Endothelial cell (in vitro differentiated cells): Measurements from ENCODE around the gene KDM6B. TPM values are rescaled to one million over a fixed set of nuclear protein-coding genes. Genes with fewer than 3 reads are reported as not detected.
A peak's percentile ranks its signal among the peaks of the same experiment; 100 is the strongest.

Experiments
- DNase-seq: peaks from one replicate; pipeline ENCODE4 v3.0.0; 2021; ENCODE audit warnings: low spot score
- H3K27ac Mint-ChIP-seq: one replicate; pipeline ENCODE4 v1.8.0; 2021; ENCODE audit warnings: mixed read lengths, inconsistent platforms; ENCODE audit not compliant: unreplicated experiment
- H3K27me3 Mint-ChIP-seq: one replicate; pipeline ENCODE4 v1.8.0; 2021; ENCODE audit warnings: mild to moderate bottlenecking, moderate library complexity, mixed read lengths, inconsistent platforms; ENCODE audit not compliant: unreplicated experiment
- H3K36me3 Mint-ChIP-seq: one replicate; pipeline ENCODE4 v1.8.0; 2021; ENCODE audit warnings: mild to moderate bottlenecking, low read depth, mixed read lengths, inconsistent platforms; ENCODE audit not compliant: unreplicated experiment
- H3K4me1 Mint-ChIP-seq: one replicate; pipeline ENCODE4 v1.8.0; 2021; ENCODE audit warnings: mild to moderate bottlenecking, mixed read lengths, inconsistent platforms; ENCODE audit not compliant: unreplicated experiment
- H3K4me3 Mint-ChIP-seq: one replicate; pipeline ENCODE4 v1.8.0; 2021; ENCODE audit warnings: mild to moderate bottlenecking, mixed read lengths, inconsistent platforms; ENCODE audit not compliant: unreplicated experiment
- H3K9me3 Mint-ChIP-seq: one replicate; pipeline ENCODE4 v1.8.0; 2021; ENCODE audit warnings: mixed read lengths, inconsistent platforms; ENCODE audit not compliant: unreplicated experiment
- total RNA-seq: library from RNA; stranded (reverse); fragmentation: NEBNext Ultra II Directional; extraction: Animal tissue kit (Norgen Biotek cat#: 25700); gene quantifications from one replicate; pipeline ENCODE4 v1.2.1, GENCODE V29; 2021; ENCODE audit not compliant: unreplicated experiment
- TF ChIP-seq, protein P1 (sequence below): fragments of 200-600 bp; sonication (generic); IDR thresholded peaks from one replicate; pipeline ENCODE4 v1.5.0; 2021; ENCODE audit warnings: antibody characterized with exemption; ENCODE audit not compliant: unreplicated experiment

KDM6B gene
- total RNA-seq, 1 donor from 2014 or later, result 47.4 TPM

DNA sequence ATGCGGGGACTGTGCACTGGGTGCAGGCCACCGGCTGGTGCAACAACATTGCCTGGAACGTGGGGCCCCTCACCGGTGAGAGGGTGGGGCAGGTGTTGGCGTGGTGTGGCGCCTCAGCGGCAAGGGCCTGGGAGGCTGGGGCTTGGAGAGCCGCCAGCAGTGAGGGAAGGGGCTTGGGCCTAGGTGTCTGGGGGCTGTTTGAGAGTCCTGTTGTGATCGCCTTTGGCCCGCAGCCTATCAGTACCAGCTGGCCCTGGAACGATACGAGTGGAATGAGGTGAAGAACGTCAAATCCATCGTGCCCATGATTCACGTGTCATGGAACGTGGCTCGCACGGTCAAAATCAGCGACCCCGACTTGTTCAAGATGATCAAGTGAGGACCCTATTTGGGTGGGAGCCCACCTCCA lies 18.2 kb downstream of the KDM6B start:
- TF ChIP-seq, protein P1, sequence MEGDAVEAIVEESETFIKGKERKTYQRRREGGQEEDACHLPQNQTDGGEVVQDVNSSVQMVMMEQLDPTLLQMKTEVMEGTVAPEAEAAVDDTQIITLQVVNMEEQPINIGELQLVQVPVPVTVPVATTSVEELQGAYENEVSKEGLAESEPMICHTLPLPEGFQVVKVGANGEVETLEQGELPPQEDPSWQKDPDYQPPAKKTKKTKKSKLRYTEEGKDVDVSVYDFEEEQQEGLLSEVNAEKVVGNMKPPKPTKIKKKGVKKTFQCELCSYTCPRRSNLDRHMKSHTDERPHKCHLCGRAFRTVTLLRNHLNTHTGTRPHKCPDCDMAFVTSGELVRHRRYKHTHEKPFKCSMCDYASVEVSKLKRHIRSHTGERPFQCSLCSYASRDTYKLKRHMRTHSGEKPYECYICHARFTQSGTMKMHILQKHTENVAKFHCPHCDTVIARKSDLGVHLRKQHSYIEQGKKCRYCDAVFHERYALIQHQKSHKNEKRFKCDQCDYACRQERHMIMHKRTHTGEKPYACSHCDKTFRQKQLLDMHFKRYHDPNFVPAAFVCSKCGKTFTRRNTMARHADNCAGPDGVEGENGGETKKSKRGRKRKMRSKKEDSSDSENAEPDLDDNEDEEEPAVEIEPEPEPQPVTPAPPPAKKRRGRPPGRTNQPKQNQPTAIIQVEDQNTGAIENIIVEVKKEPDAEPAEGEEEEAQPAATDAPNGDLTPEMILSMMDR, result no peak
- H3K27me3 Mint-ChIP-seq, result peaks cover 19% of the 10 kb centered on the region
- peak overlapping the region; percentile 78 for H3K4me3 Mint-ChIP-seq
- DNase-seq, result no peak
- no peaks in the 10 kb centered on the region for H3K9me3 Mint-ChIP-seq
- H3K36me3 Mint-ChIP-seq, result peaks cover 30% of the 10 kb centered on the region
- no peak overlapping the region for H3K27ac Mint-ChIP-seq
- peaks cover 16% of the 10 kb centered on the region for H3K4me1 Mint-ChIP-seq

DNA sequence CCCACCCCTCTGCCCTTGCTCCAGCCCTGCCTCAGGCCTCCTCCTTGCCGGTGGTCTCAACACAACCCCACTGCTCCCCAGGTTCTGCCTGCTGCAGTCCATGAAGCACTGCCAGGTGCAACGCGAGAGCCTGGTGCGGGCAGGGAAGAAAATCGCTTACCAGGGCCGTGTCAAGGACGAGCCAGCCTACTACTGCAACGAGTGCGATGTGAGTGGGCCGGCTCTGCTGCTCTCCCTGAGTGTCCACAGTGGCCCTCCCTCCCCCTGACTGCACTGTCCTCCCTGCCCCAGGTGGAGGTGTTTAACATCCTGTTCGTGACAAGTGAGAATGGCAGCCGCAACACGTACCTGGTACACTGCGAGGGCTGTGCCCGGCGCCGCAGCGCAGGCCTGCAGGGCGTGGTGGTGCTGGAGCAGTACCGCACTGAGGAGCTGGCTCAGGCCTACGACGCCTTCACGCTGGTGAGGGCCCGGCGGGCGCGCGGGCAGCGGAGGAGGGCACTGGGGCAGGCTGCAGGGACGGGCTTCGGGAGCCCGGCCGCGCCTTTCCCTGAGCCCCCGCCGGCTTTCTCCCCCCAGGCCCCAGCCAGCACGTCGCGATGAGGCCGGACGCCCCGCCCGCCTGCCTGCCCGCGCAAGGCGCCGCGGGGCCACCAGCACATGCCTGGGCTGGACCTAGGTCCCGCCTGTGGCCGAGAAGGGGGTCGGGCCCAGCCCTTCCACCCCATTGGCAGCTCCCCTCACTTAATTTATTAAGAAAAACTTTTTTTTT lies 19.1 kb downstream of the KDM6B start:
- no peak overlapping the region for H3K27ac Mint-ChIP-seq
- H3K9me3 Mint-ChIP-seq, result no peaks in the 10 kb centered on the region
- H3K36me3 Mint-ChIP-seq, result peaks cover 30% of the 10 kb centered on the region
- H3K27me3 Mint-ChIP-seq, result peaks cover 19% of the 10 kb centered on the region
- TF ChIP-seq, protein P1, result no peak
- no peak for DNase-seq
- peaks cover 16% of the 10 kb centered on the region for H3K4me1 Mint-ChIP-seq
- H3K4me3 Mint-ChIP-seq, result no peak overlapping the region

DNA sequence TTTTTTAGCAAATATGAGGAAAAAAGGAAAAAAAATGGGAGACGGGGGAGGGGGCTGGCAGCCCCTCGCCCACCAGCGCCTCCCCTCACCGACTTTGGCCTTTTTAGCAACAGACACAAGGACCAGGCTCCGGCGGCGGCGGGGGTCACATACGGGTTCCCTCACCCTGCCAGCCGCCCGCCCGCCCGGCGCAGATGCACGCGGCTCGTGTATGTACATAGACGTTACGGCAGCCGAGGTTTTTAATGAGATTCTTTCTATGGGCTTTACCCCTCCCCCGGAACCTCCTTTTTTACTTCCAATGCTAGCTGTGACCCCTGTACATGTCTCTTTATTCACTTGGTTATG lies 19.6 kb downstream of the KDM6B start:
- H3K27ac Mint-ChIP-seq, result peak overlapping the region; percentile 78
- H3K4me1 Mint-ChIP-seq, result peaks cover 16% of the 10 kb centered on the region
- H3K4me3 Mint-ChIP-seq, result peak overlapping the region; percentile 72
- TF ChIP-seq, protein P1, result no peak
- no peaks in the 10 kb centered on the region for H3K9me3 Mint-ChIP-seq
- peaks cover 28% of the 10 kb centered on the region for H3K36me3 Mint-ChIP-seq
- no peak for DNase-seq
- peaks cover 19% of the 10 kb centered on the region for H3K27me3 Mint-ChIP-seq

DNA sequence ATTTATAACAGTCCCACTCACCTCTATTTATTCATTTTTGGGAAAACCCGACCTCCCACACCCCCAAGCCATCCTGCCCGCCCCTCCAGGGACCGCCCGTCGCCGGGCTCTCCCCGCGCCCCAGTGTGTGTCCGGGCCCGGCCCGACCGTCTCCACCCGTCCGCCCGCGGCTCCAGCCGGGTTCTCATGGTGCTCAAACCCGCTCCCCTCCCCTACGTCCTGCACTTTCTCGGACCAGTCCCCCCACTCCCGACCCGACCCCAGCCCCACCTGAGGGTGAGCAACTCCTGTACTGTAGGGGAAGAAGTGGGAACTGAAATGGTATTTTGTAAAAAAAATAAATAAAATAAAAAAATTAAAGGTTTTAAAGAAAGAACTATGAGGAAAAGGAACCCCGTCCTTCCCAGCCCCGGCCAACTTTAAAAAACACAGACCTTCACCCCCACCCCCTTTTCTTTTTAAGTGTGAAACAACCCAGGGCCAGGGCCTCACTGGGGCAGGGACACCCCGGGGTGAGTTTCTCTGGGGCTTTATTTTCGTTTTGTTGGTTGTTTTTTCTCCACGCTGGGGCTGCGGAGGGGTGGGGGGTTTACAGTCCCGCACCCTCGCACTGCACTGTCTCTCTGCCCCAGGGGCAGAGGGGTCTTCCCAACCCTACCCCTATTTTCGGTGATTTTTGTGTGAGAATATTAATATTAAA lies 20.2 kb downstream of the KDM6B start:
- Mint-ChIP-seq H3K4me3 (peak overlapping the region; percentile 72), H3K36me3 (peaks cover 34% of the 10 kb centered on the region), H3K9me3 (no peaks in the 10 kb centered on the region), H3K27ac (peak overlapping the region; percentile 78), H3K4me1 (peaks cover 19% of the 10 kb centered on the region), H3K27me3 (peaks cover 19% of the 10 kb centered on the region)
- no peak for DNase-seq
- TF ChIP-seq, protein P1, result no peak
